Measurements from ENCODE around the gene CACHD1. TPM values are rescaled to one million over a fixed set of nuclear protein-coding genes. Genes with fewer than 3 reads are reported as not detected.

CACHD1 gene
- polyA plus RNA-seq, 4 donors, result 0.81 to 12.5 (median 2.3) TPM

GRCh38 chr1:64563958-64564565, 94.1 kb downstream of the CACHD1 start:
- Histone ChIP-seq H3K4me3 (ENCODE audit: low read depth in 1 of 3, low read length in 3 of 3) (no peak overlapping the region), H3K36me3 (ENCODE audit: control insufficient read depth in 3 of 3, insufficient read depth in 2 of 3, low read depth in 1 of 3, low read length in 3 of 3) (no peaks in the 10 kb centered on the region), H3K4me1 (ENCODE audit: control insufficient read depth in 3 of 3, insufficient read depth in 2 of 3, low read depth in 1 of 3, low read length in 2 of 3) (no peaks in the 10 kb centered on the region), H3K27me3 (ENCODE audit: control insufficient read depth in 3 of 3, insufficient read depth in 3 of 3, low read length in 3 of 3) (no peaks in the 10 kb centered on the region), H3K27ac (ENCODE audit: low read depth in 1 of 3, low read length in 2 of 3) (no peak overlapping the region), H3K9me3 (ENCODE audit: control insufficient read depth in 2 of 2, insufficient read depth in 1 of 2, low read depth in 1 of 2, low read length in 1 of 2) (peaks cover 0 to 5% of the 10 kb centered on the region in 2 donors)
- FAIRE-seq, result no peak
- no peak for DNase-seq
- 66 to 83% (median 72%) methylated on average over 5 of the region's 5 CpGs for WGBS, 3 donors

- DNase-seq, result no peak
- Histone ChIP-seq H3K4me1 (ENCODE audit: control insufficient read depth in 3 of 3, insufficient read depth in 2 of 3, low read depth in 1 of 3, low read length in 2 of 3) (no peaks in the 10 kb centered on the region), H3K4me3 (ENCODE audit: low read depth in 1 of 3, low read length in 3 of 3) (no peak overlapping the region), H3K36me3 (ENCODE audit: control insufficient read depth in 3 of 3, insufficient read depth in 2 of 3, low read depth in 1 of 3, low read length in 3 of 3) (no peaks in the 10 kb centered on the region), H3K27ac (ENCODE audit: low read depth in 1 of 3, low read length in 2 of 3) (no peak overlapping the region), H3K27me3 (ENCODE audit: control insufficient read depth in 3 of 3, insufficient read depth in 3 of 3, low read length in 3 of 3) (no peaks in the 10 kb centered on the region), H3K9me3 (ENCODE audit: control insufficient read depth in 2 of 2, insufficient read depth in 1 of 2, low read depth in 1 of 2, low read length in 1 of 2) (peaks cover 0 to 5% of the 10 kb centered on the region in 2 donors)
- WGBS, 3 donors, result 91 to 93% (median 92%) methylated on average over 3 of the region's 3 CpGs
- no peak for FAIRE-seq
Measured at GRCh38 chr1:64564891-64565290, 95.0 kb downstream of the CACHD1 start.

GRCh38 chr1:64567426-64568170, 97.7 kb downstream of the CACHD1 start:
- Histone ChIP-seq H3K4me3 (ENCODE audit: low read depth in 1 of 3, low read length in 3 of 3) (no peak overlapping the region), H3K9me3 (ENCODE audit: control insufficient read depth in 2 of 2, insufficient read depth in 1 of 2, low read depth in 1 of 2, low read length in 1 of 2) (peaks cover 0 to under 1% of the 10 kb centered on the region in 2 donors), H3K27ac (ENCODE audit: low read depth in 1 of 3, low read length in 2 of 3) (no peak overlapping the region), H3K27me3 (ENCODE audit: control insufficient read depth in 3 of 3, insufficient read depth in 3 of 3, low read length in 3 of 3) (no peaks in the 10 kb centered on the region), H3K4me1 (ENCODE audit: control insufficient read depth in 3 of 3, insufficient read depth in 2 of 3, low read depth in 1 of 3, low read length in 2 of 3) (no peaks in the 10 kb centered on the region), H3K36me3 (ENCODE audit: control insufficient read depth in 3 of 3, insufficient read depth in 2 of 3, low read depth in 1 of 3, low read length in 3 of 3) (no peaks in the 10 kb centered on the region)
- 62 to 74% (median 71%) methylated on average over 7 of the region's 7 CpGs for WGBS, 3 donors
- no peak for DNase-seq
- no peak for FAIRE-seq

- H3K4me1 ChIP-seq (ENCODE audit: control insufficient read depth in 3 of 3, insufficient read depth in 2 of 3, low read depth in 1 of 3, low read length in 2 of 3), result no peaks in the 10 kb centered on the region
- H3K36me3 ChIP-seq (ENCODE audit: control insufficient read depth in 3 of 3, insufficient read depth in 2 of 3, low read depth in 1 of 3, low read length in 3 of 3), result no peaks in the 10 kb centered on the region
- H3K27me3 ChIP-seq (ENCODE audit: control insufficient read depth in 3 of 3, insufficient read depth in 3 of 3, low read length in 3 of 3), result no peaks in the 10 kb centered on the region
- no peaks in the 10 kb centered on the region for H3K9me3 ChIP-seq (ENCODE audit: control insufficient read depth in 2 of 2, insufficient read depth in 1 of 2, low read depth in 1 of 2, low read length in 1 of 2)
- DNase-seq, result no peak
- WGBS, 3 donors, result 69 to 93% (median 85%) methylated on average over 4 of the region's 4 CpGs
- no peak for FAIRE-seq
- H3K4me3 ChIP-seq (ENCODE audit: low read depth in 1 of 3, low read length in 3 of 3), result no peak overlapping the region
- no peak overlapping the region for H3K27ac ChIP-seq (ENCODE audit: low read depth in 1 of 3, low read length in 2 of 3)
Measured at GRCh38 chr1:64568171-64568450, 98.2 kb downstream of the CACHD1 start.

- FAIRE-seq (no peak), DNase-seq (no peak)
- H3K27ac ChIP-seq (ENCODE audit: low read depth in 1 of 3, low read length in 2 of 3), result no peak overlapping the region
- no peaks in the 10 kb centered on the region for H3K4me1 ChIP-seq (ENCODE audit: control insufficient read depth in 3 of 3, insufficient read depth in 2 of 3, low read depth in 1 of 3, low read length in 2 of 3)
- no peaks in the 10 kb centered on the region for H3K9me3 ChIP-seq (ENCODE audit: control insufficient read depth in 2 of 2, insufficient read depth in 1 of 2, low read depth in 1 of 2, low read length in 1 of 2)
- H3K36me3 ChIP-seq (ENCODE audit: control insufficient read depth in 3 of 3, insufficient read depth in 2 of 3, low read depth in 1 of 3, low read length in 3 of 3), result no peaks in the 10 kb centered on the region
- no peaks in the 10 kb centered on the region for H3K27me3 ChIP-seq (ENCODE audit: control insufficient read depth in 3 of 3, insufficient read depth in 3 of 3, low read length in 3 of 3)
- WGBS, 3 donors, result 61 to 91% (median 84%) methylated on average over 4 of the region's 4 CpGs
- no peak overlapping the region for H3K4me3 ChIP-seq (ENCODE audit: low read depth in 1 of 3, low read length in 3 of 3)
Measured at GRCh38 chr1:64569411-64569810, 99.5 kb downstream of the CACHD1 start.

- Histone ChIP-seq H3K9me3 (ENCODE audit: control insufficient read depth in 2 of 2, insufficient read depth in 1 of 2, low read depth in 1 of 2, low read length in 1 of 2) (no peaks in the 10 kb centered on the region), H3K27me3 (ENCODE audit: control insufficient read depth in 3 of 3, insufficient read depth in 3 of 3, low read length in 3 of 3) (no peaks in the 10 kb centered on the region), H3K4me3 (ENCODE audit: low read depth in 1 of 3, low read length in 3 of 3) (no peak overlapping the region), H3K4me1 (ENCODE audit: control insufficient read depth in 3 of 3, insufficient read depth in 2 of 3, low read depth in 1 of 3, low read length in 2 of 3) (no peaks in the 10 kb centered on the region), H3K27ac (ENCODE audit: low read depth in 1 of 3, low read length in 2 of 3) (no peak overlapping the region), H3K36me3 (ENCODE audit: control insufficient read depth in 3 of 3, insufficient read depth in 2 of 3, low read depth in 1 of 3, low read length in 3 of 3) (no peaks in the 10 kb centered on the region)
- FAIRE-seq (no peak), DNase-seq (no peak)
- 94 to 96% (median 95%) methylated on average over 6 of the region's 6 CpGs for WGBS, 3 donors
Measured at GRCh38 chr1:64570267-64570855, 100.4 kb downstream of the CACHD1 start.

- no peak overlapping the region for H3K4me3 ChIP-seq (ENCODE audit: low read depth in 1 of 3, low read length in 3 of 3)
- H3K27ac ChIP-seq (ENCODE audit: low read depth in 1 of 3, low read length in 2 of 3), result no peak overlapping the region
- H3K36me3 ChIP-seq (ENCODE audit: control insufficient read depth in 3 of 3, insufficient read depth in 2 of 3, low read depth in 1 of 3, low read length in 3 of 3), result no peaks in the 10 kb centered on the region
- 69 to 83% (median 79%) methylated on average over 5 of the region's 5 CpGs for WGBS, 3 donors
- DNase-seq (peak in 1 of 2 donors; percentile 22), FAIRE-seq (no peak)
- H3K27me3 ChIP-seq (ENCODE audit: control insufficient read depth in 3 of 3, insufficient read depth in 3 of 3, low read length in 3 of 3), result no peaks in the 10 kb centered on the region
- H3K9me3 ChIP-seq (ENCODE audit: control insufficient read depth in 2 of 2, insufficient read depth in 1 of 2, low read depth in 1 of 2, low read length in 1 of 2), result no peaks in the 10 kb centered on the region
- H3K4me1 ChIP-seq (ENCODE audit: control insufficient read depth in 3 of 3, insufficient read depth in 2 of 3, low read depth in 1 of 3, low read length in 2 of 3), result no peaks in the 10 kb centered on the region
Measured at GRCh38 chr1:64572222-64572900, 102.4 kb downstream of the CACHD1 start.

GRCh38 chr1:64574301-64574700, 104.4 kb downstream of the CACHD1 start:
- Histone ChIP-seq H3K9me3 (ENCODE audit: control insufficient read depth in 2 of 2, insufficient read depth in 1 of 2, low read depth in 1 of 2, low read length in 1 of 2) (no peaks in the 10 kb centered on the region), H3K27me3 (ENCODE audit: control insufficient read depth in 3 of 3, insufficient read depth in 3 of 3, low read length in 3 of 3) (no peaks in the 10 kb centered on the region), H3K4me1 (ENCODE audit: control insufficient read depth in 3 of 3, insufficient read depth in 2 of 3, low read depth in 1 of 3, low read length in 2 of 3) (peaks cover 0 to 3% (median 0%) of the 10 kb centered on the region in 3 donors), H3K4me3 (ENCODE audit: low read depth in 1 of 3, low read length in 3 of 3) (no peak overlapping the region), H3K27ac (ENCODE audit: low read depth in 1 of 3, low read length in 2 of 3) (no peak overlapping the region), H3K36me3 (ENCODE audit: control insufficient read depth in 3 of 3, insufficient read depth in 2 of 3, low read depth in 1 of 3, low read length in 3 of 3) (no peaks in the 10 kb centered on the region)
- 85 to 93% (median 91%) methylated on average over 3 of the region's 3 CpGs for WGBS, 3 donors
- no peak for DNase-seq
- FAIRE-seq, result no peak

Data from small intestine (tissue), 7 donors.